GM12878 (cell line): ENCODE data around the gene SLC15A4. TPM values are rescaled to one million over a fixed set of nuclear protein-coding genes. Genes with fewer than 3 reads are reported as not detected.

Experiments
- CHD2 ChIP-seq: IDR thresholded peaks from 2 replicates; pipeline ENCODE4 v1.6.1; 2011; ENCODE audit warnings: low read depth, low read length, improper control_type of control experiment, borderline replicate concordance
- CHD4 ChIP-seq: fragments of 200-600 bp; sonication (generic); IDR thresholded peaks from 2 replicates; pipeline ENCODE4 v1.6.1; 2016; ENCODE audit warnings: mild to moderate bottlenecking
- CTCF ChIP-seq, 3 experiments: IDR thresholded peaks in 2 of 3; conservative IDR thresholded peaks in 1 of 3; 2 replicates each; pipeline ENCODE4 v1.5.1; 2011; ENCODE audit warnings: low read depth in 3 of 3, low read length in 3 of 3, mild to moderate bottlenecking in 3 of 3, control low read depth in 2 of 3, moderate library complexity in 2 of 3, inconsistent platforms in 1 of 3, mixed read lengths in 1 of 3; ENCODE audit not compliant: control insufficient read depth in 2 of 3, insufficient read depth in 1 of 3; ENCODE audit errors: extremely low read depth in 1 of 3
- EGR1 ChIP-seq, 2 experiments: IDR thresholded peaks; 1 replicate in 1 of 2; 2 replicates in 1 of 2; pipeline ENCODE4 v1.6.1; 2011 to 2012; ENCODE audit warnings: low read depth in 2 of 2, low read length in 2 of 2, borderline replicate concordance in 1 of 2, mild to moderate bottlenecking in 1 of 2, moderate library complexity in 1 of 2
- JUNB ChIP-seq: IDR thresholded peaks from 2 replicates; pipeline ENCODE4 v1.6.1; 2016; ENCODE audit warnings: antibody characterized with exemption, mild to moderate bottlenecking
- RCOR1 ChIP-seq: conservative IDR thresholded peaks from 2 replicates; pipeline ENCODE4 v1.6.1; 2012; ENCODE audit warnings: low read depth, low read length, improper control_type of control experiment
- SKIL ChIP-seq: fragments of 450-650 bp; IDR thresholded peaks from 2 replicates; pipeline ENCODE4 v1.6.1; 2017; ENCODE audit warnings: mild to moderate bottlenecking, low read depth, inconsistent platforms; ENCODE audit not compliant: poor library complexity, severe bottlenecking
- ZBTB33 ChIP-seq: fragments of 450-650 bp; IDR thresholded peaks from 2 replicates; pipeline ENCODE4 v1.6.1; 2017; ENCODE audit warnings: mild to moderate bottlenecking
- ZNF207 ChIP-seq: fragments of 450-650 bp; IDR thresholded peaks from 2 replicates; pipeline ENCODE4 v1.6.1; 2014; ENCODE audit warnings: antibody characterized with exemption, mild to moderate bottlenecking, borderline replicate concordance
- ZNF217 ChIP-seq: fragments of 450-650 bp; IDR thresholded peaks from 2 replicates; pipeline ENCODE4 v1.6.1; 2017; ENCODE audit warnings: antibody characterized with exemption, mild to moderate bottlenecking
- ZNF592 ChIP-seq: fragments of 450-650 bp; IDR thresholded peaks from 2 replicates; pipeline ENCODE4 v1.6.1; 2017; ENCODE audit warnings: mild to moderate bottlenecking, moderate library complexity
- polyA plus RNA-seq, 11 experiments: library from polyadenylated mRNA; depleted of rRNA in 4 of 11; unstranded in 6 of 11; stranded (reverse) in 5 of 11; fragments of >200 nt; fragmentation: Nextera tagmentation in 4 of 11; fragmentation: Illumina TruSeq in 1 of 11; extraction: Ambion mirVana in 4 of 11; extraction: Trizol in 1 of 11; gene quantifications; 1 replicate in 1 of 11; 2 replicates in 10 of 11; pipeline versions ENCODE4 v1.2.1 to v1.2.3, GENCODE V29; 2011 to 2016; ENCODE audit warnings: inconsistent platforms in 2 of 11, missing spikeins in 2 of 11, low read depth in 1 of 11
- total RNA-seq, 4 experiments: library from RNA; depleted of rRNA in 3 of 4; stranded (reverse); fragments of >200 nt in 3 of 4; fragmentation: Illumina TruSeq in 1 of 4; extraction: Trizol in 1 of 4; gene quantifications; 2 replicates each; pipeline versions ENCODE4 v1.2.1 to v1.2.3, GENCODE V29; 2013 to 2021

Gene SLC15A4
- total and polyA plus RNA-seq, 10 of the 15 experiments (the other 5 are each of a cell fraction or from before 2014, with no cell fraction given) = 12.7 to 257 (median 36.6) TPM

- TF ChIP-seq ZNF592 = 0 out of 2 replicates have a peak, but pooled peaks have one; percentile 46
- TF ChIP-seq CHD4 = no peak
- no peak for TF ChIP-seq ZNF217
- no peak for TF ChIP-seq CHD2
- peak; percentile 37 for TF ChIP-seq SKIL
- no peak for TF ChIP-seq JUNB
- no peak for TF ChIP-seq EGR1 (IDR thresholded peaks at IDR 0.05; ENCODE audit: borderline replicate concordance in 1 of 2, low read depth in 2 of 2, low read length in 2 of 2)
- TF ChIP-seq RCOR1 = no peak
- TF ChIP-seq ZBTB33 = no peak
- TF ChIP-seq CTCF (IDR thresholded peaks at IDR 0.05 in 2 of 3, conservative IDR thresholded peaks at IDR 0.05 in 1 of 3; ENCODE audit: control insufficient read depth in 2 of 3, extremely low read depth in 1 of 3, insufficient read depth in 1 of 3, low read depth in 3 of 3, low read length in 3 of 3) = no peak; a peak in 1 of 6 replicates
- TF ChIP-seq ZNF207 = no peak
Observed at GRCh38 chr12:128797119-128798118, 26.3 kb downstream of the SLC15A4 start (continued).
